Measurements from ENCODE around the gene SFRP5.

SFRP5 gene

DNA sequence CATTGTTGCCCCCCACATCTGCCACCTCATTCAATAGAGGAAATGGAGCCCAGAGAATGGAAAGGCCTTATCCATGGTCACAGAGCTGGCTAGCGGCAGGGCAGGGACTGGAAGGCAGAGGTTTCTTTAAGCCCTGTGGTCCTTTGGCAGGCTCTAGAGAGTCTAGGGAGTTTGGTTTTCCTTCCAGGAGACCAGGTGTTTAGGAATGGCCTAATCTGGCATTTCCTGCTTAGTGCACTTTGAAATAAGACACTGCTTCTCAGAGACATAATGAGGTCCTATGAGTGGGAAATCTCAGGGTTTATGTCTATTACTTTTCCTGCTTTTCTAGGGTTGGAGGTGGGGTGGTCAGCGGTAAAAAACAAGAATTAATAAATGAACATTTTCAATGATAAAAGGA, 52.2 kb downstream of the SFRP5 start:
- TF ChIP-seq, protein P1, sequence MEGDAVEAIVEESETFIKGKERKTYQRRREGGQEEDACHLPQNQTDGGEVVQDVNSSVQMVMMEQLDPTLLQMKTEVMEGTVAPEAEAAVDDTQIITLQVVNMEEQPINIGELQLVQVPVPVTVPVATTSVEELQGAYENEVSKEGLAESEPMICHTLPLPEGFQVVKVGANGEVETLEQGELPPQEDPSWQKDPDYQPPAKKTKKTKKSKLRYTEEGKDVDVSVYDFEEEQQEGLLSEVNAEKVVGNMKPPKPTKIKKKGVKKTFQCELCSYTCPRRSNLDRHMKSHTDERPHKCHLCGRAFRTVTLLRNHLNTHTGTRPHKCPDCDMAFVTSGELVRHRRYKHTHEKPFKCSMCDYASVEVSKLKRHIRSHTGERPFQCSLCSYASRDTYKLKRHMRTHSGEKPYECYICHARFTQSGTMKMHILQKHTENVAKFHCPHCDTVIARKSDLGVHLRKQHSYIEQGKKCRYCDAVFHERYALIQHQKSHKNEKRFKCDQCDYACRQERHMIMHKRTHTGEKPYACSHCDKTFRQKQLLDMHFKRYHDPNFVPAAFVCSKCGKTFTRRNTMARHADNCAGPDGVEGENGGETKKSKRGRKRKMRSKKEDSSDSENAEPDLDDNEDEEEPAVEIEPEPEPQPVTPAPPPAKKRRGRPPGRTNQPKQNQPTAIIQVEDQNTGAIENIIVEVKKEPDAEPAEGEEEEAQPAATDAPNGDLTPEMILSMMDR (conservative IDR thresholded peaks at IDR 0.05; ENCODE audit: low read depth, low read length): no peak
- no peaks in the 10 kb centered on the region for H3K27me3 ChIP-seq (ENCODE audit: insufficient read depth, low read depth)
- H3K36me3 ChIP-seq (ENCODE audit: insufficient read depth): no peaks in the 10 kb centered on the region
- H3K4me3 ChIP-seq (IDR thresholded peaks at IDR 0.05; ENCODE audit: insufficient read depth, low read depth, low read length): no peak overlapping the region
- H2AFZ ChIP-seq (ENCODE audit: low read depth): no peak overlapping the region
- H4K20me1 ChIP-seq (ENCODE audit: insufficient read depth): no peaks in the 10 kb centered on the region
- no peak overlapping the region for H3K27ac ChIP-seq
- H3K79me2 ChIP-seq (ENCODE audit: insufficient read depth, low read depth): no peaks in the 10 kb centered on the region
- no peak overlapping the region for H3K4me2 ChIP-seq
- H3K4me1 ChIP-seq (ENCODE audit: low read depth, poor library complexity, severe bottlenecking): no peaks in the 10 kb centered on the region
- no peak overlapping the region for H3K9ac ChIP-seq

DNA sequence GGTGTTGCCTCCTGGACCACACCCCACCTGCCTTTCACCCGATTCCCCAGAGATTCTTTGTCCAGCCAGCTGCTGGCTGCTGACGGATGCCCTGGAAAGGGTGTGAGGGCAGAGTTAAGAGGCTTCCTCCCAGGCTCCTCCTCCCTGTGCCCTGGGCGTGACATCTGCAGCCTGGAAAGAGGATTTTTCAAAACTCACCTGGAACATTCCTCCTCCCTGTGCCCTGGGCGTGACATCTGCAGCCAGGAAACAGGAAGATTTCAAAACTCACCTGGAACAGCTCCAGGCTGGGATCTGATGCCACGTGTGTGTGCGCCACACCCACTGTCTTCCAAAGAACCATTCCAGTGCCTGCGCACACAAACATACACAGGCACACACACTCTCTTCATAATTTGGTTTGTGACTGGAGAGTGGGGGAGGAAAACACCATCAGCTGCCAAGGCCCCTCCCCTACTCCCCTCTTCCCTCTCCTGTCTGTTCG, 53.1 kb downstream of the SFRP5 start:
- Histone ChIP-seq H4K20me1 (ENCODE audit: insufficient read depth) (no peaks in the 10 kb centered on the region), H3K27me3 (ENCODE audit: insufficient read depth, low read depth) (no peaks in the 10 kb centered on the region), H3K9ac (no peak overlapping the region), H3K79me2 (ENCODE audit: insufficient read depth, low read depth) (no peaks in the 10 kb centered on the region), H3K4me2 (no peak overlapping the region), H3K36me3 (ENCODE audit: insufficient read depth) (no peaks in the 10 kb centered on the region), H3K4me1 (ENCODE audit: low read depth, poor library complexity, severe bottlenecking) (no peaks in the 10 kb centered on the region), H2AFZ (ENCODE audit: low read depth) (no peak overlapping the region), H3K4me3 (IDR thresholded peaks at IDR 0.05; ENCODE audit: insufficient read depth, low read depth, low read length) (no peak overlapping the region), H3K27ac (no peak overlapping the region)
- TF ChIP-seq, protein P1 (conservative IDR thresholded peaks at IDR 0.05; ENCODE audit: low read depth, low read length): no peak

DNA sequence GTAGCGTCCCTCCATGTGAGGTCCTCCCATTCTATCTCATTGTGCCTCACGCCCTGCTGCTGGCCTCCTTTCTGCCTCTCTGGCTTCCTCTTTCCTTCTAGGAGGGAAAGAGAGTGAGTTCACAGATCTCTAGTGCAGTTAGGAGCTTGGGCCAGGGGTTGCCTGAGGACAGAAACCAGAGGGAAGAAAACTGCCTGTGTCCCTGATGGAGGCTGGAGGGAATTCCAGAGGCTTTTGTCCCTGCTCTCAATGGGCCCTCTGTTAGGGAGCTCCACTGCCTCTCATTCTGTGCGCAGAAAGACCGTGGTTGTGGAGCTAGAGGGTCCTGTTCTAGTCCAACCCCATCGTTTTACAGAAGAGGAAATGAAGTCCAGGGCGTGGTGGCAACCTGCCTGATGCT, 53.6 kb downstream of the SFRP5 start:
- Histone ChIP-seq H3K4me1 (ENCODE audit: low read depth, poor library complexity, severe bottlenecking) (peaks cover 1% of the 10 kb centered on the region), H3K79me2 (ENCODE audit: insufficient read depth, low read depth) (no peaks in the 10 kb centered on the region), H3K27ac (no peak overlapping the region), H3K4me3 (IDR thresholded peaks at IDR 0.05; ENCODE audit: insufficient read depth, low read depth, low read length) (no peak overlapping the region), H4K20me1 (ENCODE audit: insufficient read depth) (no peaks in the 10 kb centered on the region), H3K9ac (no peak overlapping the region), H3K27me3 (ENCODE audit: insufficient read depth, low read depth) (no peaks in the 10 kb centered on the region), H3K36me3 (ENCODE audit: insufficient read depth) (no peaks in the 10 kb centered on the region), H2AFZ (ENCODE audit: low read depth) (no peak overlapping the region), H3K4me2 (no peak overlapping the region)
- TF ChIP-seq, protein P1 (conservative IDR thresholded peaks at IDR 0.05; ENCODE audit: low read depth, low read length): no peak

DNA sequence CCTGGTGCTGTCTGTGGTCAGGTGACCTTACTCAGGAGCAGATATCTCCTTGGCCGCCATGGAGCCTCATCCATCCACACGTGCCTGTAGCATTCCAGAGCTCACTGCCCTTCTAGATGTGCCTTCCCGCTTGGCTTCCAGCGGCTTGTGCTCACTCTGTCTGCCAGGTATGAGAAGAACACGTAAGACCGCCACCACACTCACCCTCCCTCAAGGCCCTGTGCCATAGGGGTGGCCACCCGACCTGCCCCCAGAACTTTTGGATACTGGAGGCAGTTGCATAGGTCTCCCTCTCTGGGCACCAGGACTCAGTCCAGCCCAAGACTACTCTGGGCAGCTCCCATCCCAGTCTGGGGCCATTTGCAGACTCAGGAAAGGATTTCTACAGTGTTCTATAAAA, 54.2 kb downstream of the SFRP5 start:
- Histone ChIP-seq H3K27me3 (ENCODE audit: insufficient read depth, low read depth) (no peaks in the 10 kb centered on the region), H3K27ac (no peak overlapping the region), H3K4me1 (ENCODE audit: low read depth, poor library complexity, severe bottlenecking) (peaks cover 7% of the 10 kb centered on the region), H3K36me3 (ENCODE audit: insufficient read depth) (no peaks in the 10 kb centered on the region), H3K4me2 (no peak overlapping the region), H3K9ac (no peak overlapping the region), H4K20me1 (ENCODE audit: insufficient read depth) (no peaks in the 10 kb centered on the region), H2AFZ (ENCODE audit: low read depth) (no peak overlapping the region), H3K4me3 (IDR thresholded peaks at IDR 0.05; ENCODE audit: insufficient read depth, low read depth, low read length) (no peak overlapping the region), H3K79me2 (ENCODE audit: insufficient read depth, low read depth) (no peaks in the 10 kb centered on the region)
- TF ChIP-seq, protein P1 (conservative IDR thresholded peaks at IDR 0.05; ENCODE audit: low read depth, low read length): no peak

Data from KMS-11 (cell line).